GM20000 (cell line): ENCODE measurements around the gene CHID1.

ENCODE experiments used
- DNase-seq: peaks from one replicate; pipeline ENCODE4 v3.0.0; 2012; ENCODE audit warnings: low spot score
- CTCF ChIP-seq: IDR thresholded peaks from 2 replicates; pipeline ENCODE4 v1.5.1; 2012; ENCODE audit warnings: mild to moderate bottlenecking, control low read depth; ENCODE audit errors: extremely low read depth, missing control alignments

CHID1 gene

GRCh38 chr11:910044-910588 lies 494 bp downstream of the CHID1 start:
- DNase-seq, result no peak
- no peak for TF ChIP-seq CTCF

- TF ChIP-seq CTCF, result no peak
- DNase-seq, result no peak
These were observed 1.2 kb downstream of the CHID1 start for GRCh38 chr11:909406-909805.

DNA sequence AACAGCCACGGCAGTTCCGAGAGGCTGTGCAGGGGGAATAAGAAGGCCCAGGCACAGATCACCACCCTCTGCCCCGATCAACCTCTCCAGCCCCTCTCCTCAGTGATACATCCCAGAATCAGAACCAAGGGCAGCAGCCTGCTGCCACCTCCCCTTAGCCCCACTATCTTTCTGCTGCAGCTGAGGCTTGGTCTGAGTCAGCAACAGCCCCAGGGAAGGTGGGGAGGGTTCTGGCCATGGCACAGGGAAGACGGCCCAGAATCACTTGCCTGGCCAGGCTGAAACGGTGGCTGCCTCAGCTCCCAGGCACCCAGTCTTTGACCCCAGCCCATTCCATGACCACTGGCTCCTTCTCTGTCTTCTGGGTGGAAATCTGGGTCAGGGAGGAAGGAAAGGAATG lies 2.3 kb downstream of the CHID1 start:
- no peak for DNase-seq
- no peak for TF ChIP-seq CTCF

DNA sequence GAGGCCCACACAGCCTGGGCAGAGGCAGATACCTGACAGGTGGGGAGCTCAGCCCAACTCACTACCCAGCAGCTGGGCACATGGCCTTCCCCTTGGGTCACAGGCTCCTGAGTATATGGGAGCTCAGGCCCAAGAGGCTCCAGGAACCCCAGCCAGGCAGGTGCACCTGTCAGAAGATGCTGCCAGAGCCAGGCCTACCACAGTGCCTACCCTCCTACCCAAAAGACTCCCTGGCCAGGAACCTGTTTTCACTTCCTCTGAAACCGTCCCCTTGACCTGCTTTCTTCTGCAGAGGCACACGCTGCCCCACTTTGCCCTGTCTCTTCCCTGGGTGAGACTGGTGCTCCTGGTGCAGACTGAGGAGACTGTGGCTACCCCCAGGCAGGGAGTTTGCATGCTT lies 2.9 kb downstream of the CHID1 start:
- no peak for TF ChIP-seq CTCF
- DNase-seq, result no peak

DNA sequence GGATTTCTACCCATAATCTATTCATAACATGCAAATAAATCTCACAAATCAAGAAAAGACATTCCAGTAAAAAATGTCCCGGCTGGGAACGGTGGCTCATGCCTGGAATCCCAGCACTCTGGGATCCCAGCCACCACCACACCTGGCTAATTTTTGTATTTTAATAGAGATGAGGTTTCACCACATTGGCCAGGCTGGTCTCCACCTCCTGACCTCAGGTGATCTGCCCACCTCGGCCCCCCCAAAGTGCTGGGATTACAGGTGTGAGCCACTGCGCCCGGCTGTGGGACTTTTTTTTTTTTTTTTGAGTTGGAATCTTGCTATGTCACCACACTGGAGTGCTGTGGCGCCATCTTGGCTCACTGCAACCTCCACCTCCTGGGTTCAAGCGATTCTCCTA lies 4.7 kb downstream of the CHID1 start:
- no peak for TF ChIP-seq CTCF
- DNase-seq, result no peak

- TF ChIP-seq CTCF, result no peak
- no peak for DNase-seq
These were observed 6.2 kb downstream of the CHID1 start for GRCh38 chr11:904380-904779.

GRCh38 chr11:901452-902061 lies 9.1 kb downstream of the CHID1 start:
- no peak for TF ChIP-seq CTCF
- DNase-seq, result no peak
